GM12801 (cell line): ENCODE results near the gene FOS.

Experiments
- TF ChIP-seq, protein P1 (sequence below): IDR thresholded peaks from one replicate; pipeline ENCODE4 v1.5.1; 2011; ENCODE audit warnings: control low read depth; ENCODE audit not compliant: insufficient read length; ENCODE audit errors: extremely low read depth

FOS gene

DNA sequence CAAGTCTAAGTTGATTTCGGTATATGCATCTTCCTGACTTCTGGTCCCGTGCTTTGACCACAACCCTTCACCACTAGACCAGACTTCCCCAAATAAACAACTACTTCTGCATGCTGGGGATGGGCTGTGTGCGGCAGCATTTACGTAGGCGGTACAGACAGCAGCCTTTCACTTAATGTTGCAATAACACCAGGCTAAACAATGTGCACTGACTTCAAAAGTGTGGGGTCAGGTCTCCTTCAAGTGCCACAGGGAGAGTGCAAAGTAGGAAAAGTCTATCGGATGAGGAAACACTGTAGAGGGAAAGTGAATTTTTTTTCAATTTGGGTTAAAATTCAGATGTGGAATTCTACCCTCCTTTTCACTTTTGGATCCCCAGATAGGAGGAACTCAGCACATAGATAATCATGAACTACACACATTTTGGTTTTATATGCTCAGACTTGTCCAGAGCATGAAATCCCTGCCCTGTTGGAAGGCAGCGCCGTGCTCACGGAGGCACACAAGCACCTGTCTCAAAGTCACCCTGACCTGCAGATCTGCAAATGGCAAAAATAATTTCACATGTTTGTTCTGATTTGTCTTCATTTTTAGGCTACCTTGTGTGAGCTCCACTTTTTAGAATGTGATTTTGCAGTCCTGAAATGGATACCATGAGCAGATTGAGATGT is 3.6 kb upstream of the FOS start:
- TF ChIP-seq, protein P1, sequence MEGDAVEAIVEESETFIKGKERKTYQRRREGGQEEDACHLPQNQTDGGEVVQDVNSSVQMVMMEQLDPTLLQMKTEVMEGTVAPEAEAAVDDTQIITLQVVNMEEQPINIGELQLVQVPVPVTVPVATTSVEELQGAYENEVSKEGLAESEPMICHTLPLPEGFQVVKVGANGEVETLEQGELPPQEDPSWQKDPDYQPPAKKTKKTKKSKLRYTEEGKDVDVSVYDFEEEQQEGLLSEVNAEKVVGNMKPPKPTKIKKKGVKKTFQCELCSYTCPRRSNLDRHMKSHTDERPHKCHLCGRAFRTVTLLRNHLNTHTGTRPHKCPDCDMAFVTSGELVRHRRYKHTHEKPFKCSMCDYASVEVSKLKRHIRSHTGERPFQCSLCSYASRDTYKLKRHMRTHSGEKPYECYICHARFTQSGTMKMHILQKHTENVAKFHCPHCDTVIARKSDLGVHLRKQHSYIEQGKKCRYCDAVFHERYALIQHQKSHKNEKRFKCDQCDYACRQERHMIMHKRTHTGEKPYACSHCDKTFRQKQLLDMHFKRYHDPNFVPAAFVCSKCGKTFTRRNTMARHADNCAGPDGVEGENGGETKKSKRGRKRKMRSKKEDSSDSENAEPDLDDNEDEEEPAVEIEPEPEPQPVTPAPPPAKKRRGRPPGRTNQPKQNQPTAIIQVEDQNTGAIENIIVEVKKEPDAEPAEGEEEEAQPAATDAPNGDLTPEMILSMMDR: no peak

DNA sequence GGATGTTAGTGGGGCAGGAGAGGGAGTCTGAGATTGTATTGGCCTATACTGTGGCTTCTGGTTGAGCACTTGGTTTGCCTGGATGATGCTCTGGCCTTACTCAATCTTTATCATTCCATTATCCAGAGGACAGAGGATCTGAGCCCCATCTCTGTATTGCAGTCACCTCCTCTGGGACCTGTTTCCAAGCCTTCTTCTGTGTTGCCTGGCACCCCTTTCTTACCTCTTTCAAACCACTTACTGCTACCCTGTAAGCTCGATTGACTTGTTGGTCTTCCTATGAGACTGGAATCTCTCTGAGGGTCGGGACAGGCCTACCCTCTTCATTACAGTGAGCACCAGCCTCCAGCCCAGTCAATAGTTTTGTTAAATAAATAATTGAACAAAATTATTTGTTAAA is 3.0 kb upstream of the FOS start:
- TF ChIP-seq, protein P1: no peak

DNA sequence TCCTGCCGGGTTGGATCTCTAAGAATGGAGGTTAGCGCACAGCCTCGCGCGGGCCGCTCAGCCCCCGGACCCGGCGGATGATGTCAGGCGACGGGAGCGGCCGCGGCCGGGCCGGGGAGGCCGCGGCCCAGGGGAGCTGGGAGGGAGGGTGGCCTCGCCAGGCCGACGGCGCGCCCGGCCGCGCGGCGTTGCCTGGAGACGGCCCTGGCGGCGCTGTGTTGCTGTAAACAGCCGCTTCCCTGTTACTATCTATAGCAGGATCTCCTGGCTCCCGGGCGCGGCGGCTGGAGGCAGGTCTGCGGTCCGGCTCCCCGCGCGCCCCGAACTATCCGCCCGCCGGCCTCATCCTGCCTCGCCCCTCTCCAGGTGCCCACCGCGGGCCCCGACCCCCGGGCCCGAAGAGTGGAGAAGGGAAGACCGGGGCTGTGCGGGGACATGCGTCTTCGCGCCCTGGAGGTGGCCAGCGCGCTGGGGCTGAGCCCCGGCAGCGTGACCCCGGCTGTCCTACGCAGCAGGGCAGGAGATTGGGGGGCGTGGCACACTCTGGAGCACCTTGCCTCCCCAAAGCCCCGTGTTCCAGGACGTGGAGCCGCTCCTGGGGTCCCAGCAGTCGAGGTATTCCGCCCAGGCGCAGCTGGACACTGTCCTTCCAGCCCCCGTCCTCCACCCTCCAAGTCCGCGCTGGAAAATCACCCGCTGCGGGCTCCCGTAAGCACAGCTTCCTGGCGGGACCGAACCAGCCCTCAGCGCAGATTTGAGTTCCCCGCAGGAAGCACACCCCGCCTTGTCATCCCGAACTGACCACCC is 1.4 kb upstream of the FOS start:
- TF ChIP-seq, protein P1: no peak

DNA sequence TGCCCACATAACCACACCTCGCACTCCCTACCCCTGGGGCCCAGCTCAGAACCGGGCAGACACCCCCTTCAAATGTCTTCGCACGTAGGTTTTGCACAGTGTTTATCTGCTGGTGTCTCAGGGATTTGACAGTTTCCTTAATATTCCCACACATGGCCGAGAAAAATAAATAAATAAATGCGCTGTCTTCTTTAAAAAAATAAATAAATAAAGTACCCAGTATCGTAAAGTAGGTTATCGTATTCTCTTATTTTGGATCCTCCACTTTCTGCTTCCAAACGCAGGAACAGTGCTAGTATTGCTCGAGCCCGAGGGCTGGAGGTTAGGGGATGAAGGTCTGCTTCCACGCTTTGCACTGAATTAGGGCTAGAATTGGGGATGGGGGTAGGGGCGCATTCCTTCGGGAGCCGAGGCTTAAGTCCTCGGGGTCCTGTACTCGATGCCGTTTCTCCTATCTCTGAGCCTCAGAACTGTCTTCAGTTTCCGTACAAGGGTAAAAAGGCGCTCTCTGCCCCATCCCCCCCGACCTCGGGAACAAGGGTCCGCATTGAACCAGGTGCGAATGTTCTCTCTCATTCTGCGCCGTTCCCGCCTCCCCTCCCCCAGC is 710 bp upstream of the FOS start:
- TF ChIP-seq, protein P1: no peak

DNA sequence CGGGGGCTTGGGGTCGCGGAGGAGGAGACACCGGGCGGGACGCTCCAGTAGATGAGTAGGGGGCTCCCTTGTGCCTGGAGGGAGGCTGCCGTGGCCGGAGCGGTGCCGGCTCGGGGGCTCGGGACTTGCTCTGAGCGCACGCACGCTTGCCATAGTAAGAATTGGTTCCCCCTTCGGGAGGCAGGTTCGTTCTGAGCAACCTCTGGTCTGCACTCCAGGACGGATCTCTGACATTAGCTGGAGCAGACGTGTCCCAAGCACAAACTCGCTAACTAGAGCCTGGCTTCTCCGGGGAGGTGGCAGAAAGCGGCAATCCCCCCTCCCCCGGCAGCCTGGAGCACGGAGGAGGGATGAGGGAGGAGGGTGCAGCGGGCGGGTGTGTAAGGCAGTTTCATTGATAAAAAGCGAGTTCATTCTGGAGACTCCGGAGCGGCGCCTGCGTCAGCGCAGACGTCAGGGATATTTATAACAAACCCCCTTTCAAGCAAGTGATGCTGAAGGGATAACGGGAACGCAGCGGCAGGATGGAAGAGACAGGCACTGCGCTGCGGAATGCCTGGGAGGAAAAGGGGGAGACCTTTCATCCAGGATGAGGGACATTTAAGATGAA is 630 bp downstream of the FOS start:
- TF ChIP-seq, protein P1: no peak

DNA sequence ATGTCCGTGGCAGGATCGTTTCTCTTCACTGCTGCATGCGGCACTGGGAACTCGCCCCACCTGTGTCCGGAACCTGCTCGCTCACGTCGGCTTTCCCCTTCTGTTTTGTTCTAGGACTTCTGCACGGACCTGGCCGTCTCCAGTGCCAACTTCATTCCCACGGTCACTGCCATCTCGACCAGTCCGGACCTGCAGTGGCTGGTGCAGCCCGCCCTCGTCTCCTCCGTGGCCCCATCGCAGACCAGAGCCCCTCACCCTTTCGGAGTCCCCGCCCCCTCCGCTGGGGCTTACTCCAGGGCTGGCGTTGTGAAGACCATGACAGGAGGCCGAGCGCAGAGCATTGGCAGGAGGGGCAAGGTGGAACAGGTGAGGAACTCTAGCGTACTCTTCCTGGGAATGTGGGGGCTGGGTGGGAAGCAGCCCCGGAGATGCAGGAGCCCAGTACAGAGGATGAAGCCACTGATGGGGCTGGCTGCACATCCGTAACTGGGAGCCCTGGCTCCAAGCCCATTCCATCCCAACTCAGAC is 1.2 kb downstream of the FOS start:
- TF ChIP-seq, protein P1: no peak

DNA sequence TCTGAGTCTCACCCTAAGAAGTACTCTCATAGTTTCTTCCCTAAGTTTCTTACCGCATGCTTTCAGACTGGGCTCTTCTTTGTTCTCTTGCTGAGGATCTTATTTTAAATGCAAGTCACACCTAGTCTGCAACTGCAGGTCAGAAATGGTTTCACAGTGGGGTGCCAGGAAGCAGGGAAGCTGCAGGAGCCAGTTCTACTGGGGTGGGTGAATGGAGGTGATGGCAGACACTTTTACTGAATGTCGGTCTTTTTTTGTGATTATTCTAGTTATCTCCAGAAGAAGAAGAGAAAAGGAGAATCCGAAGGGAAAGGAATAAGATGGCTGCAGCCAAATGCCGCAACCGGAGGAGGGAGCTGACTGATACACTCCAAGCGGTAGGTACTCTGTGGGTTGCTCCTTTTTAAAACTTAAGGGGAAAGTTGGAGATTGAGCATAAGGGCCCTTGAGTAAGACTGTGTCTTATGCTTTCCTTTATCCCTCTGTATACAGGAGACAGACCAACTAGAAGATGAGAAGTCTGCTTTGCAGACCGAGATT is 1.7 kb downstream of the FOS start:
- TF ChIP-seq, protein P1: no peak
